ENCODE data around the gene CD22. TPM values are rescaled to one million over a fixed set of nuclear protein-coding genes. Genes with fewer than 3 reads are reported as not detected.

Gene CD22
- total and polyA plus RNA-seq, 2 of the 8 experiments (the other 6 are each of a cell fraction or from before 2014, with no cell fraction given): 0.06 to 0.60 TPM

DNA sequence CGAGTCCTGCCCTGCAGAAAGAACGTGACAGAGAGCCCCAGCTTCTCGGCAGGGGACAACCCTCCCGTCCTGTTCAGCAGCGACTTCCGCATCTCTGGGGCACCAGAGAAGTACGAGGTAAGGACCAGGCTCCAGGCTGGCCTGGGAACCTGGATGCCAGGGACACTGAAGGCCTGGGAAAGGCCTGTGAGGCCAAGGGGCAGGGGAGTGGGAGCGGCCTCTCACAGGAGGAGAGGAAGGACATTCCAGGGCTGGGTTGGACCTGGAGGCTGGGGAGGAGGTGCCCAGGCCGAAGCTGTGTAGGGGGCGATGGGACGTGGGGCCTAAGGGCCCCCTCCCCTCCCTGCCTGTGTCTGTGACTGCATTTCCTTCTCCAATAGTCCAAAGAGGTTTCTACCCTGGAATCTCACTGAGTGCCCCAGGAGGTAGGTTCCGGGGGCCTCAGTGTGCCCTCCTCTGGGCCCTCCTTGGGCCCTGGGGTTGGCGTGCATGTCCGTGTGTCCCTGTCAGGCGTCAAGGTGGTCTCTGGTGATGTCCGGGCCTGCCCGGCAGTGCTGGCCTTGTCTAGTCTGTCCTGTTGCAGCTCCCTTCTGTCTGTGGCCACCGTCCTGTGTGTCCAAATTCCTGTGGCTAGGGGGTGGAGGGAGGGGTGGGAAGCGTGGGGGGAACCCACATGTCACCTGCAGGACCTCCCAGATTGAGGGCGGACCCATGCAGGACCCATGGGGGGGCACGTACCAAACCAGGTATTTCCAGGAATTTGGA lies 16.9 kb upstream of the CD22 start:
- Histone ChIP-seq H2BK20ac (ENCODE audit: low read length) (no peak overlapping the region), H3K27ac (ENCODE audit: low read depth, low read length) (no peak overlapping the region), H3K4me2 (ENCODE audit: insufficient read depth in 1 of 2, low read depth in 2 of 2, low read length in 2 of 2) (no peak overlapping the region), H2BK5ac (ENCODE audit: low read depth, low read length) (no peak overlapping the region), H2AK5ac (ENCODE audit: low read depth, low read length) (no peak overlapping the region), H4K20me1 (replicated peaks in 1 of 2; ENCODE audit: control insufficient read depth in 1 of 2, insufficient read depth in 2 of 2, low read length in 2 of 2) (no peaks in the 10 kb centered on the region), H4K5ac (ENCODE audit: insufficient read length, low read depth, low read length) (no peak overlapping the region), H3K56ac (replicated peaks; ENCODE audit: insufficient read length, low read depth, low read length) (no peak overlapping the region), H3K4ac (replicated peaks; ENCODE audit: insufficient read length, low read depth, low read length) (no peak overlapping the region), H3K23me2 (ENCODE audit: low read depth, low read length) (no peaks in the 10 kb centered on the region), H2BK15ac (ENCODE audit: low read length) (no peak overlapping the region), H3K4me3 (ENCODE audit: extremely low read depth in 1 of 4, insufficient read depth in 2 of 4, low read depth in 3 of 4, low read length in 4 of 4) (no peak overlapping the region), H3K36me3 (ENCODE audit: control insufficient read depth in 2 of 4, insufficient read depth in 4 of 4, low read length in 3 of 4) (no peaks in the 10 kb centered on the region), H3K9me3 (ENCODE audit: insufficient read depth in 2 of 2, low read depth in 1 of 2, low read length in 1 of 2) (no peaks in the 10 kb centered on the region), H4K91ac (replicated peaks; ENCODE audit: insufficient read length, low read length) (no peak overlapping the region), H2AFZ (ENCODE audit: low read length) (no peak overlapping the region), H3K9ac (replicated peaks in 1 of 4; ENCODE audit: extremely low read depth in 1 of 4, low read depth in 3 of 4, low read length in 3 of 4) (no peak overlapping the region), H4K8ac (ENCODE audit: extremely low read depth, insufficient read depth, low read length) (peak overlapping the region; percentile 71), H3K23ac (ENCODE audit: insufficient read length) (no peak overlapping the region), H3K79me1 (ENCODE audit: low read depth, low read length) (no peaks in the 10 kb centered on the region), H2BK12ac (ENCODE audit: low read depth, low read length) (no peak overlapping the region), H3K27me3 (replicated peaks in 1 of 4; ENCODE audit: control insufficient read depth in 3 of 4, extremely low read depth in 1 of 4, insufficient read depth in 3 of 4, low read length in 3 of 4) (no peaks in the 10 kb centered on the region), H3K18ac (ENCODE audit: extremely low read depth, low read length) (no peak overlapping the region; the same call in 1 of the 2 replicates), H2BK120ac (replicated peaks; ENCODE audit: low read depth, low read length) (no peak overlapping the region), H3K14ac (ENCODE audit: insufficient read length) (no peak overlapping the region), H3K79me2 (ENCODE audit: control insufficient read depth in 1 of 2, insufficient read depth in 2 of 2, low read length in 2 of 2) (no peaks in the 10 kb centered on the region), H3K4me1 (replicated peaks in 1 of 4; ENCODE audit: control insufficient read depth in 3 of 4, insufficient read depth in 4 of 4, low read length in 3 of 4) (peaks cover 0 to 2% (median 0%) of the 10 kb centered on the region in 4 experiments; a peak in 1 of 7 replicates)
- no peak for DNase-seq (ENCODE audit: low read depth in 1 of 2, low spot score in 2 of 2)
- FAIRE-seq: no peak
- CTCF ChIA-PET (ENCODE audit: partially characterized antibody): interaction anchor here (1.1 to 4.1 kb wide), 2 partner anchors 15 to 55 kb away, joined by 3 to 20 read pairs; partner anchors contain the start of gene CD22
- POLR2A ChIA-PET (ENCODE audit: partially characterized antibody): interaction anchor here (1.0 to 1.5 kb wide), 2 partner anchors 22 to 39 kb away, joined by 3 to 4 read pairs; no protein-coding TSS in a partner anchor
- WGBS, 2 experiments (ENCODE audit: extremely low coverage in 1 of 2, insufficient coverage in 1 of 2, insufficient read length in 1 of 2, insufficient replicate concordance in 2 of 2, low coverage in 1 of 2, low lambda C conversion rate in 2 of 2, missing lambda C conversion rate in 1 of 2): 90% methylated on average over 21 of the region's 21 CpGs; no CpG with 5 or more reads in 1 of the 2 experiments
- TF ChIP-seq RNF2 (IDR thresholded peaks at IDR 0.05; ENCODE audit: borderline replicate concordance, low read depth, low read length, missing control alignments, poor library complexity, severe bottlenecking): no peak
- no peak for TF ChIP-seq PHF8 (conservative IDR thresholded peaks at IDR 0.05; ENCODE audit: low read depth, low read length)
- TF ChIP-seq KDM4A (IDR thresholded peaks at IDR 0.05; ENCODE audit: low read depth, low read length, severe bottlenecking): no peak
- TF ChIP-seq CEBPB (IDR thresholded peaks at IDR 0.05; ENCODE audit: low read depth, low read length): no peak
- no peak for TF ChIP-seq TEAD4 (IDR thresholded peaks at IDR 0.05; ENCODE audit: low read depth, low read length)
- TF ChIP-seq YY1 (IDR thresholded peaks at IDR 0.05; ENCODE audit: low read depth, low read length): no peak

All from H1 (cell line).